H9 (cell line): Measurements from ENCODE around the gene TNFRSF6B. TPM values are rescaled to one million over a fixed set of nuclear protein-coding genes. Genes with fewer than 3 reads are reported as not detected.

Source experiments
- DNase-seq: peaks from one replicate; pipeline ENCODE4 v3.0.0-alpha.2; 2017
- H2AFZ ChIP-seq: one replicate; pipeline ENCODE4 v1.6.1; 2013; ENCODE audit warnings: mild to moderate bottlenecking, low read length, control low read depth, moderate library complexity
- H2AK5ac ChIP-seq: 2 replicates; pipeline ENCODE4 v1.6.1; 2013; ENCODE audit warnings: low read length, control low read depth, mixed read lengths; ENCODE audit not compliant: insufficient read length
- H2BK120ac ChIP-seq: one replicate; pipeline ENCODE4 v1.6.1; 2013; ENCODE audit warnings: low read depth, mild to moderate bottlenecking, low read length, control low read depth, inconsistent platforms; ENCODE audit not compliant: poor library complexity, severe bottlenecking
- H2BK12ac ChIP-seq: 2 replicates; pipeline ENCODE4 v1.6.1; 2013; ENCODE audit warnings: low read length, control low read depth, mixed read lengths, low read depth; ENCODE audit not compliant: insufficient read length
- H2BK15ac ChIP-seq: 2 replicates; pipeline ENCODE4 v1.6.1; 2013; ENCODE audit warnings: low read depth, low read length, control low read depth
- H2BK20ac ChIP-seq: one replicate; pipeline ENCODE4 v1.6.1; 2013; ENCODE audit warnings: low read depth, mild to moderate bottlenecking, low read length, control low read depth, inconsistent platforms; ENCODE audit not compliant: poor library complexity, severe bottlenecking
- H2BK5ac ChIP-seq: 2 replicates; pipeline ENCODE4 v1.6.1; 2013; ENCODE audit warnings: low read length, control low read depth, mixed read lengths; ENCODE audit not compliant: insufficient read length
- H3K14ac ChIP-seq: 2 replicates; pipeline ENCODE4 v1.6.1; 2013; ENCODE audit warnings: low read length, control low read depth; ENCODE audit not compliant: insufficient read depth
- H3K18ac ChIP-seq: 2 replicates; pipeline ENCODE4 v1.6.1; 2013; ENCODE audit warnings: low read depth, mild to moderate bottlenecking, mixed read lengths, low read length, control low read depth; ENCODE audit not compliant: insufficient read length
- H3K23ac ChIP-seq: 2 replicates; pipeline ENCODE4 v1.6.1; 2013; ENCODE audit warnings: low read length, control low read depth, mixed read lengths, low read depth; ENCODE audit not compliant: insufficient read length
- H3K23me2 ChIP-seq: 2 replicates; pipeline ENCODE4 v1.6.1; 2013; ENCODE audit warnings: low read depth, mild to moderate bottlenecking, mixed read lengths, low read length, control low read depth; ENCODE audit not compliant: insufficient read length, poor library complexity, severe bottlenecking
- H3K27ac ChIP-seq: 2 replicates; pipeline ENCODE4 v1.5.1; 2013; ENCODE audit warnings: low read length, control low read depth, mixed read lengths, low read depth; ENCODE audit not compliant: insufficient read length
- H3K27me3 ChIP-seq: 2 replicates; pipeline ENCODE4 v1.6.1; 2013; ENCODE audit warnings: low read length, control low read depth, inconsistent platforms; ENCODE audit not compliant: insufficient read depth
- H3K4ac ChIP-seq: 2 replicates; pipeline ENCODE4 v1.6.1; 2013; ENCODE audit warnings: low read depth, mild to moderate bottlenecking, control low read depth, inconsistent platforms, low read length, moderate library complexity
- H3K4me1 ChIP-seq: 2 replicates; pipeline ENCODE4 v1.6.1; 2013; ENCODE audit warnings: low read length, control low read depth, inconsistent platforms; ENCODE audit not compliant: insufficient read depth
- H3K4me2 ChIP-seq: 2 replicates; pipeline ENCODE4 v1.6.1; 2013; ENCODE audit warnings: low read length, control low read depth, mixed read lengths; ENCODE audit not compliant: insufficient read length, insufficient read depth
- H3K56ac ChIP-seq: 2 replicates; pipeline ENCODE4 v1.6.1; 2013; ENCODE audit warnings: low read depth, mild to moderate bottlenecking, mixed read lengths, low read length, control low read depth; ENCODE audit not compliant: insufficient read length
- H3K79me1 ChIP-seq: 2 replicates; pipeline ENCODE4 v1.6.1; 2013; ENCODE audit warnings: low read depth, mild to moderate bottlenecking, moderate library complexity, low read length, control low read depth, inconsistent platforms; ENCODE audit not compliant: insufficient read depth, poor library complexity, severe bottlenecking
- H3K79me2 ChIP-seq: 2 replicates; pipeline ENCODE4 v1.6.1; 2013; ENCODE audit warnings: low read length, control low read depth, inconsistent platforms; ENCODE audit not compliant: insufficient read depth
- H3K9ac ChIP-seq: 2 replicates; pipeline ENCODE4 v1.6.1; 2013; ENCODE audit warnings: low read length, control low read depth, mixed read lengths; ENCODE audit not compliant: insufficient read length; ENCODE audit errors: extremely low read depth
- H3K9me3 ChIP-seq: one replicate; pipeline ENCODE4 v1.6.1; 2013; ENCODE audit warnings: low read depth, low read length, inconsistent platforms; ENCODE audit not compliant: control insufficient read depth
- H3T11ph ChIP-seq: one replicate; pipeline ENCODE4 v1.6.1; 2013; ENCODE audit warnings: mild to moderate bottlenecking, low read length, control low read depth, inconsistent platforms
- H4K20me1 ChIP-seq: one replicate; pipeline ENCODE4 v1.6.1; 2013; ENCODE audit not compliant: control insufficient read depth, insufficient read length, insufficient read depth
- H4K5ac ChIP-seq: 2 replicates; pipeline ENCODE4 v1.6.1; 2013; ENCODE audit warnings: low read depth, mild to moderate bottlenecking, mixed read lengths, low read length, control low read depth; ENCODE audit not compliant: insufficient read length
- H4K8ac ChIP-seq: replicated peaks from 2 replicates; pipeline ENCODE4 v1.6.1; 2013; ENCODE audit warnings: low read length, control low read depth, mixed read lengths, low read depth; ENCODE audit not compliant: insufficient read length
- H4K91ac ChIP-seq: 2 replicates; pipeline ENCODE4 v1.6.1; 2013; ENCODE audit warnings: low read depth, mild to moderate bottlenecking, moderate library complexity, mixed read lengths, low read length, control low read depth; ENCODE audit not compliant: insufficient read length
- H3K27ac Mint-ChIP-seq, 3 experiments: 2 replicates in 2 of 3; 3 replicates in 1 of 3; pipeline ENCODE4 v1.8.0; 2020 to 2021; ENCODE audit warnings: mixed read lengths in 3 of 3, mild to moderate bottlenecking in 1 of 3, moderate library complexity in 1 of 3
- H3K27me3 Mint-ChIP-seq: 2 replicates; pipeline ENCODE4 v1.8.0; 2021; ENCODE audit warnings: low read depth, mild to moderate bottlenecking, moderate library complexity, mixed read lengths
- H3K36me3 Mint-ChIP-seq, 3 experiments: 2 replicates in 2 of 3; 3 replicates in 1 of 3; pipeline ENCODE4 v1.8.0; 2020 to 2021; ENCODE audit warnings: low read depth in 3 of 3, mixed read lengths in 3 of 3; ENCODE audit not compliant: insufficient read depth in 1 of 3
- H3K4me1 Mint-ChIP-seq, 2 experiments: 2 replicates each; pipeline ENCODE4 v1.8.0; 2020; ENCODE audit warnings: mixed read lengths in 2 of 2
- H3K4me3 Mint-ChIP-seq, 2 experiments: 2 replicates in 1 of 2; 3 replicates in 1 of 2; pipeline ENCODE4 v1.8.0; 2020 to 2021; ENCODE audit warnings: mild to moderate bottlenecking in 2 of 2, mixed read lengths in 2 of 2, moderate library complexity in 1 of 2
- H3K9me3 Mint-ChIP-seq, 2 experiments: 2 replicates in 1 of 2; 3 replicates in 1 of 2; pipeline ENCODE4 v1.8.0; 2020; ENCODE audit warnings: mild to moderate bottlenecking in 2 of 2, mixed read lengths in 2 of 2, moderate library complexity in 1 of 2
- WGBS: extraction: QIAGEN DNeasy Blood & Tissue Kit; methylation state at CpG from one replicate; pipeline ENCODE4 v1.1.7; 2013; ENCODE audit warnings: missing lambda C conversion rate, low lambda C conversion rate, mixed read lengths; ENCODE audit not compliant: insufficient read length; ENCODE audit errors: extremely low coverage; 5-methylcytosine and 5-hydroxymethylcytosine counted together
- total RNA-seq: library from RNA; stranded (reverse); gene quantifications from 2 replicates; pipeline ENCODE4 v1.2.1, GENCODE V29; 2021
- TF ChIP-seq, protein P1 (sequence below): fragments of 200-600 bp; sonication (generic); conservative IDR thresholded peaks from 3 replicates; pipeline ENCODE4 v1.8.0; 2021; ENCODE audit warnings: antibody characterized with exemption, mild to moderate bottlenecking

TNFRSF6B gene
- total RNA-seq, 1 experiment from 2014 or later: not detected

DNA sequence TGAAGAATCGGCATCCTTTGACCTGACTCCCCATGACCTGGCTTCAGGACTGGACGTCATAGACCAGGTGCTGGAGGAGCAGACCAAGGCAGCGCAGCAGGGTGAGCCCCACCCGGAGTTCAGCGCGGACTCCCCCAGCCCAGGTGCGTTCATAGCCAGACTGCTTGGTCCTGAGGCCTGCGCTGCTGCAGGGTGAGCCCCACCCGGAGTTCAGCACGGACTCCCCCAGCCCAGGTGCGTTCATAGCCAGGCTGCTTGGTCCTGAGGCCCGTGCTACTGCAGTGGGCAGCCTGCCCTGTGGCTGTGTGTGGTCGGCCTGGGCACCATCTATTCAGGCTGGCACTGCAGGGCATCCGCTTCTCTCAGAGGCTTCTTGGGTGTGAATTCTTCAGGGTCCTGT, 22.5 kb upstream of the TNFRSF6B start:
- H4K20me1 ChIP-seq: no peaks in the 10 kb centered on the region

More for the DNA sequence above, 22.5 kb upstream of the TNFRSF6B start:
- Mint-ChIP-seq H3K27me3 (no peaks in the 10 kb centered on the region), H3K36me3 (peaks cover 16 to 45% (median 40%) of the 10 kb centered on the region in 3 experiments; a peak in 6 of 7 replicates), H3K4me1 (no peaks in the 10 kb centered on the region), H3K9me3 (no peaks in the 10 kb centered on the region; a peak in 1 of 5 replicates), H3K27ac (no peak overlapping the region; a peak in 1 of 7 replicates), H3K4me3 (no peak overlapping the region)
- no peak overlapping the region for H4K91ac ChIP-seq
- no peak overlapping the region for H2BK12ac ChIP-seq
- no peak overlapping the region for H4K5ac ChIP-seq
- H3K4me1 ChIP-seq: no peaks in the 10 kb centered on the region
- H3K4me2 ChIP-seq: no peak overlapping the region
- no peaks in the 10 kb centered on the region for H3K9me3 ChIP-seq
- H3K56ac ChIP-seq: no peak overlapping the region
- H2AK5ac ChIP-seq: no peak overlapping the region
- no peak overlapping the region for H3T11ph ChIP-seq
- H3K79me2 ChIP-seq: no peaks in the 10 kb centered on the region
- no peak overlapping the region for H2AFZ ChIP-seq
- no peaks in the 10 kb centered on the region for H3K23me2 ChIP-seq
- no peak overlapping the region for H3K9ac ChIP-seq
- H3K23ac ChIP-seq: no peak overlapping the region
- no peak overlapping the region for H2BK120ac ChIP-seq
- H3K27me3 ChIP-seq: no peaks in the 10 kb centered on the region
- TF ChIP-seq, protein P1, sequence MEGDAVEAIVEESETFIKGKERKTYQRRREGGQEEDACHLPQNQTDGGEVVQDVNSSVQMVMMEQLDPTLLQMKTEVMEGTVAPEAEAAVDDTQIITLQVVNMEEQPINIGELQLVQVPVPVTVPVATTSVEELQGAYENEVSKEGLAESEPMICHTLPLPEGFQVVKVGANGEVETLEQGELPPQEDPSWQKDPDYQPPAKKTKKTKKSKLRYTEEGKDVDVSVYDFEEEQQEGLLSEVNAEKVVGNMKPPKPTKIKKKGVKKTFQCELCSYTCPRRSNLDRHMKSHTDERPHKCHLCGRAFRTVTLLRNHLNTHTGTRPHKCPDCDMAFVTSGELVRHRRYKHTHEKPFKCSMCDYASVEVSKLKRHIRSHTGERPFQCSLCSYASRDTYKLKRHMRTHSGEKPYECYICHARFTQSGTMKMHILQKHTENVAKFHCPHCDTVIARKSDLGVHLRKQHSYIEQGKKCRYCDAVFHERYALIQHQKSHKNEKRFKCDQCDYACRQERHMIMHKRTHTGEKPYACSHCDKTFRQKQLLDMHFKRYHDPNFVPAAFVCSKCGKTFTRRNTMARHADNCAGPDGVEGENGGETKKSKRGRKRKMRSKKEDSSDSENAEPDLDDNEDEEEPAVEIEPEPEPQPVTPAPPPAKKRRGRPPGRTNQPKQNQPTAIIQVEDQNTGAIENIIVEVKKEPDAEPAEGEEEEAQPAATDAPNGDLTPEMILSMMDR: no peak
- H3K27ac ChIP-seq: no peak overlapping the region
- no peak overlapping the region for H3K14ac ChIP-seq
- H3K18ac ChIP-seq: no peak overlapping the region
- H4K8ac ChIP-seq: no peak overlapping the region
- no peak for DNase-seq
- H2BK5ac ChIP-seq: no peak overlapping the region
- H2BK20ac ChIP-seq: no peak overlapping the region
- H3K79me1 ChIP-seq: no peaks in the 10 kb centered on the region
- no peak overlapping the region for H2BK15ac ChIP-seq
- no peak overlapping the region for H3K4ac ChIP-seq
- WGBS: no CpG with 5 or more reads among the region's 14 CpGs
